ENCODE measurements around the gene MRPS27.
"Not testable (repeated sequence)": the region's sequence is repeated elsewhere in the genome, so short reads cannot be mapped to it uniquely, and the experiment has no call there.

The MRPS27 gene

DNA sequence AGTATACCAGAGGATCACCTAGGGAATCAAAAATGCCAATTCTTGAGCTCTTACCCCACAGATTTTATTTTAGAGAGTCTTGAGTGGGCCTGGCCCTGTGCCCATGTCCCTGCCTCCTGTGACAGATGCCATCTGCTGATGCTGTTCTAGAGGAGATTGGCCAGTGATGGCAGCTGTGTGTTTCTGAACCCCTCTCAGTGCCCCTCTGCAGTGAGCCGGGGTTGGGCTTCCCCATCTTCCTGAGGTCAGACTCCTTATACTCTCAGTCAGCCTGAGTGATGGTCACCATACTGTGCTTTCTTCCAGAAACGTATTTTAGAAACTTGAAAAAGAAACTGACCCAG is 6.2 kb upstream of the MRPS27 start:
- DNase-seq (ENCODE audit: insufficient read length, low spot score) (no peak), FAIRE-seq (no peak)

DNA sequence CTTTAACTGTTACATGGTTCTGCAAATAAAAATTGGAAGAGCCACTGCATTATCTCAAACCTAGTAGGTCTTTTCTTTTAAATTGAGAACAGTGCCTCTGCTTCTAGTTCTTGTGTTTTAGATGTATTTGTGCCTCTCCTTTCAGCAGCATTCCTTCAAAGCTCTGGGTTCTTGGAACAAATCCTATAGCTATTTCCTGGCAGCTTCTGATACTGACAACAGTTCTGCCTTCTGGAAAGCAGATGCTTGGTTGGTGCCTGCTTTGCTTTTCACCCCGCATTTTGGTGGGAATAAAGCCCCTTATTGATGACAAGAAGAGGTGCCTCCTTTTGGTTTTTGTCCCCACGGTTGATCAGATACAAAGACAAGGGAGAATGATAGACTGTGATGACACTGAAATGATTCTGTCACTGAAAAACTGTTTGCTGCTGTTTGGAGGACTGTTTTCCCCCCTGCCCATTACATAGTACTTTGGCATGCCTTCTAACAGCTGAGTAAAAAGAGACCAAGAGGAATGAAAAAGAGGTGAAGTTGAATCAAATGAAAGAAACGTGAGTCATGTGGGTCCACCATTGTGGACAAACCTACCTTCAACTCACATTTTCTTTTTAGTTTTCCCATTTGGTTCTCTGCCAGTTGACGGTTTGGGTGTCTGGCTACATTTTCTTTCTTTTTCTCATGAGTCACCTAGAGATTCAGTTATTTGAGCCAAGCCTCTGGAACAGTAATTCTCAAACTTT is 5.7 kb upstream of the MRPS27 start:
- FAIRE-seq (no peak), DNase-seq (ENCODE audit: insufficient read length, low spot score) (no peak)

DNA sequence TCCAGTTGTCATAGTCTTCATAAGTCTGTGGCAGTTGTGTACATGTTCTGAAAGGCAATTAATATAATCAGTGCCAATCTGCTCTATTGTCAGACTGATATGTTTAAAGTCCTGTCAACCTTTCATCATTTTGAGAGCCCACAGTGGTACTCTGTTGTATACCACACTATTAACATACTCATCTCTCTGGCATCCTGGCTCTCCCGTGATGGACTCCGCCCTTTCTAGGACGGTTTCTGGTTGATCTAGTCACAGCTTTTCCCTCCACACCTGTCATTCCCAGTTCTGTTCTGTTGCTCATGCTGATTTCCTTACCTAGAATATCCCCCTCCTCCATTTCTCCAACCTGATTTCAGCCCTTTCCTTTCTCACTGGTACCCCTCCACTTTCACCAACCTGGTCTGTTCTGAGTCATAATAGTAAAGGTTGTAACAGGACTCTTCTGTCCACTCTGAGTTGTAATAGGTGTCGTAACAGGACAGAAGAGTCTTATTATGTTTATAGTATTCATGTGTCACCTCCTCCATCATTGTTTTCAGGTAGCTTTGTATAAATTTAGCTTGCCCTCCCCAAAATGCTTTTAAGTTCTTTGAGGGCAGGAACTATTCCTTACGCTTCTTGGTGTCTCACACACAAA is 4.3 kb upstream of the MRPS27 start:
- FAIRE-seq, result no peak
- peak; percentile 38 for DNase-seq (ENCODE audit: insufficient read length, low spot score)

DNA sequence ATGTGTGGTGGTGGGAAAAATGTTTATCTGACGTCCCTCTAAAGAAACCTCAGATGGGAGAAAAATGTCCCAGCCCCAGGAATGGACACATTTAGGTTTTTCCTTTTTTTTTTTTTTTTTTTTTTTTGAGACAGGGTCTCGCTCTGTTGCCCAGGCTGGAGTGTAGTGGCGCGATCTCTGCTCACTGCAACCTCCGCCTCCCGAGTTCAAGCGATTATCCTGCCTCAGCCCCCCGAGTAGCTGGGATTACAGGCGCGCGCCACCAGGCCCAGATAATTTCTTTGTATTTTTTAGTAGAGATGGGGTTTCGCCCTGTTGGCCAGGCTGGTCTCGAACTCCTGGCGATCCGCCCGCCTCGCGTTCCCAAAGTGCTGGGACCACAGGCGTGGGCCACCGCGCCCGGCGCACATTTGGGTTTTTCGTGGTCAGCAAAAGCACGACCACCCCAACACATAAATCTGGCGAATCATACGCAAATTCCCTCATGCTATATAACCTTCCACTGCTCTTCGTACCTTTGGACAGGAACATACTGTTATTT is 535 bp downstream of the MRPS27 start:
- DNase-seq (ENCODE audit: insufficient read length, low spot score), result peak; percentile 19
- FAIRE-seq, result not testable (repeated sequence)

DNA sequence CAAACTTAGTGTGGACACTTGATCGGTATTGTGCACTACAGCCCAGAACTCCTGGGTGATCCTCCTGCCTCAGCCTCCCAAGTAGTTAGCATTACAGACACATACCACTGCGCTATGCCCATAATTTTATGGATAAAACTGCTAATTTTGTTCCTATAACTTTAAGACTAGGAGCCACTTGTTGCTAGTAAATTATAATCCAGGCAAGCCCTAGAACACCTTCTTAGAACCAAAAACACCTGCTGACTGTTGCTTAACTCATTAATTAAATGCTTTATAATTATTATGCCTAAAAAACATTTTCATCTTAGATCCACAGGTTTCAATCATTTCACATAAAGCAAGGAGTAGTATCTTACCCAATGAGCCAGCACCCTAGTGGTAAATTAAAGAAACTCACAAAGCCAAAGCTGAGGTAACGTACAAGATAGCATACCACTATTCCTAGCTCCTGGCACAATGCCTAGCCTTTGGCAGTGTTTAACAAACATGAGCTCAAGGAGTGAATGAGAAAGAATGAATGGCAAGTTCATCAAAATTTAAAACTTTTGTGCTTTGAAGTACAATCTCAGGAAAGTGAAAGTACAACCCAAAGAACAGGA is 5.4 kb downstream of the MRPS27 start:
- FAIRE-seq, result no peak

DNA sequence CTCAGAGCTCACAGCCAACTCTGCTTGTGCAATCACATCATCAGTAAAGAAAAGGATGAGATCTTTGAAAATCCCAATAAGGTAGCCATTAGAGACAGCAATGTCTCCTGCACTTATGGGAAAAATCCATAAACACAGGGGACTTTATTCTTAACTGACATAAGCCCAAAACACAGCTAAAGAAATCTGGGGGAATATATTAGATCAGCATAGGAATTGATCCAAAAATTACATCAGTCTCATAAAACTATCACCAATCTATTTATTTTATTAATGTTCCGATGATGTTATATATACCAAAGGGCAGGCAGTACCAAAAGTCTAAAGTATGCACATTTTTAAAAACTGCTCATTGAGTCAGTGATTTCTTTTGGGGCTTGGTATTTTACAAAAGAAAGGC is 6.9 kb downstream of the MRPS27 start:
- FAIRE-seq (no peak), DNase-seq (ENCODE audit: insufficient read length, low spot score) (no peak)

More for the DNA sequence above, 5.4 kb downstream of the MRPS27 start:
- peak; percentile 26 for DNase-seq (ENCODE audit: insufficient read length, low spot score)

DNA sequence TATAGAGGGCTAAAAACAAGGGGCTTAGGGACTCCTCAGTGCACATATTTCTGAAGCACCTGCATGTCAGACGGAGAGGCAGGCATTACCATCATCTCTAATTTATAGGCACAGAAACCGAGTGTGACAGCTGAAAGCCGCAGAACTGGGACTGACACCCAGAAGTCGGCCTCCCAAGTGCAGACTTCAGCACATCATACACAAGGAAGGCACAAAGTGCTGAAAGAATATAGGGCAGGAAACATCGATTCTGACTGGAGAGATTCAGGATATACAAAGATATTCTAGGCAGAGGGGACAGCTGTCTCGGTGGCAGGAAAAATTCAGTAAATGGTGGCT is 11.2 kb downstream of the MRPS27 start:
- DNase-seq (ENCODE audit: insufficient read length, low spot score) (no peak), FAIRE-seq (no peak)

DNA sequence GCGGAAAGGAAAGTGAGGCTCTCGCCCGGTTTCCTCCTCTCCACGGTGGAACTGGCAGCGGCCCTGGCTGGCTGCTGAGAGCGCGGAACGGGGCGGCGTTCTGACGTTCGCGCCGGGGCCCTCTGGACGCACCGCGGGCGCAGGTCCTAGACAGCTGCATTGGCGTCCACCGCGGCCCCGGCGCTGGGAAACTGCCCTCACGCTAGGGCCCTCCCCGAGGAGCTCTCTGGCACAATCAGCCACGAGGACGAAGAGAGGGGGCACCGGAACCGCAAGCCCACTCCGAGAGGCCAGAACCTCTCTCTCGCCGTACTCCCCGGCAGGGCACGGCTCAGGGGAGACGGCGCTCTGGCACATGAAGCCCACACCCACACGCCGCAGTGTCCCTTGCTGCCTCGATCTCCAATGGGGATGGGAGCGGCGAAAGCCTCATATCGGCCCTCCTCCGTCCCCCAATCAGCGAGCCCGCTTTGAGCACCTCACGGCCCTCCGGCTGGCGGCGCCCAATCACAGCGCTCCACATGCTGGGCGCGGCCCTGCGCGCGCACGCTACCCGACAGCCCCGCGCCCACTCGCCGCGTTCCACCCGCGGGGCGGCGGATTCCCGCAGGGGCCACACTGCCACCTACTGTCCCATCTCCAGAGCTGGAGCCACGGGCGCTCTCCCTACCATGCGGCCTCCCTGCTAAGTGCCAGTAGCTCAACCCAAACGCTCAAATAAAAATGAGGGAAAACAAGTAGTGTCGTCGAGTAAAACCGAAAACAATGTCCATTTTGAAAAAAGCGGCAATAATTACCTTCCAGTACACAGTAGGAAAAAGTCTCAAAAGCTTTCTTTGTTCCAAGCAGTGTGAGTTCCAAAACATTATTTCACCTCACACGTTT is 11.8 kb downstream of the MRPS27 start:
- peak; percentile 96 for DNase-seq (ENCODE audit: insufficient read length, low spot score)
- peak; percentile 91 for FAIRE-seq

DNA sequence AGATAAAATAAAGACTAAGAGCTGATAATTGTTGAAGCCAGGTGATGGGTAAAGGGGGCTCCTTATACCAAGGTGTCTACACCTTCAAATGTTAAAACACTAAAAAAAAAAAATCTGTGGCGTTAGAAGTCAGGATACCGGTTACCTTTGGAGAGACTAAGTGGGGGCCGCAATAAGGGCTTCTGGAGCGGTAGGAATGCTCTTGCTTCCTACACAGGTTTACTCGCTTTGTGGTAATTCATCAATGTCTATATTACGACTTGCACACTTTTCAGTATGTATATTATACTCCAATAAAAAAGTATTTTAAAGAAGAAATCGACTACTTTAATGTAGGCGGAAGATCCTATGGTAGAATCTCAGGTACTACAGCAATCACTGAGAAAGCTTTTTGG is 12.5 kb downstream of the MRPS27 start:
- FAIRE-seq (no peak), DNase-seq (ENCODE audit: insufficient read length, low spot score) (no peak)

DNA sequence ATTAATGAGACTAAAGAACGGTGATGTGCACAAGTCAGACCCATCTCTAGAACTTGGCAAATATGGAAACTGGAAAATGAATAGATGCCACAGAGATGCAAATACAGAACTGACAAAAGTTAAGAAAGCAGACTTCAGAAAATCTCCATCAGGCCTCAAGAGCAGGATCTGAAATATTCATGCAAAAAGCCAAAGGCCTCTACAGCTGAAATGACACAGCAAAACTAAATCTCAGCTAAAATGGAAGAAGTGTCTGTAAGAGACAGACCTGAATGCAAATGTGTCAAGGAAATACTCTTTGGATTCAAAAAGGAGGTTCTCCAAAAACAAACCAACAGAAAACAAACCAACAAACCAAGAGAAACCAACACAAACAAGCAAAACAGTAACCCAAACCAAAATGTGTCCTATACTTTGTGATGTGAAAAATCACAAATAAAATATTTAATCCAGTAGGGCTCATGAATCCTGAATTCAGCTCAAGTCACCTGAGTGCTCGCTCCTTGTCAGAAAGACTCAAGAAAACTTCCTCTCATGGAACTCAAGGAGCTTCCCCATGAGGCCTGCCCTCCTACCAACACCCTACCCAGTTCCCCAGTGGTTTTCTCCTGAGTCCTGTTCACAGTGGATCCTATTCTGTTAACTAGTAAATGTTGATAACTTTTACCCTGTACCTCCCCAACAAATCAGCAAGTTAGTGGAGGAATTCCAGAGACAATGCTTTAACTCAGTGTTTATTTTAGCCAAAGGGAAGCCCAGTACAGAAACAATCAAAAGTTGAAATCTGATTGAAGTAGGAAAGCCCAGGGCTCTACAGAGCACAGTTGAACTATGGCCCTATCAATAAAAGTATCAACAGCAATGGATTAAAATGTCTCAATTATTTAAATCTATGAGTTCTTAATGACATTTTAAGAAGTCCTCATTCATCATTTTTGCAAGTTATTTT is 14.6 kb downstream of the MRPS27 start:
- DNase-seq (ENCODE audit: insufficient read length, low spot score), result no peak

DNA sequence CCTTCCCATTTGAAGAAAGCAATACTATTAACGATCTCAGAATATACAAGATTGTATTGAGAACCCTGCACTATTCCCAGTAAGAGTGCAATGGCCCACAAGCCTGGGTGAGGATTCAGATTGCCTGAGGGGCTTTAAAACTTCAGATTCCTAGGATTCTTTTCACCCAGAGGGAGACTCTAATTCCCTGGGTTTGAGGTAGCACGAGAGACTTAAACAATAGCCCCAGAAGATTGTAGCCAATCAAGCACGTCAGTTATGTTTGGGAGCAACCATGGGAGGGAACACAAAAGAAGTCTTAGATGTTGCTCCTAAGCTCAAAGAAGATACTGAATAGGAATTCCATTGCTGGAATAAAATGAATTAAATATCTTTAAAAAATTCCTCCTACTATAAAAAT is 17.9 kb downstream of the MRPS27 start:
- FAIRE-seq (no peak), DNase-seq (ENCODE audit: insufficient read length, low spot score) (peak; percentile 24)

More for the DNA sequence above, 14.6 kb downstream of the MRPS27 start:
- FAIRE-seq, result no peak

DNA sequence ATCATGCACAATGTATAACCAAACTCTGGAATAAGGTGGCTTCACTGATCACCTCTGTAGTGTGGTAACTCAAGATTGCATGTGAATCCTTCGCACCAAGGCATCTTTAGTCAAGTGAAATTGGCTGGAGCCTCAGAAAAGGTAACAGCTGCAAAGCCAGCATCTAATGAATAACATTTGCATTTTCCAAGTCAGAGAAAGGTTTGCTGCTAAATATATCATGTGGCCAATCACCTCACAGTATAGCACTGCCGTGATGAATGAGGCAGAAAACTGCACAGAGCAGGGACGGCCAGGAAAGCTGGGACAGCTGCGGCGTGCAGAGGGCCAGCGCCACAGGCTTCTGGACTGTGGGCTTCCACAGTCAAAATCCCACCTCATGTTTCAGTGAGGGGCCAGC is 18.5 kb downstream of the MRPS27 start:
- FAIRE-seq (no peak), DNase-seq (ENCODE audit: insufficient read length, low spot score) (no peak)

DNA sequence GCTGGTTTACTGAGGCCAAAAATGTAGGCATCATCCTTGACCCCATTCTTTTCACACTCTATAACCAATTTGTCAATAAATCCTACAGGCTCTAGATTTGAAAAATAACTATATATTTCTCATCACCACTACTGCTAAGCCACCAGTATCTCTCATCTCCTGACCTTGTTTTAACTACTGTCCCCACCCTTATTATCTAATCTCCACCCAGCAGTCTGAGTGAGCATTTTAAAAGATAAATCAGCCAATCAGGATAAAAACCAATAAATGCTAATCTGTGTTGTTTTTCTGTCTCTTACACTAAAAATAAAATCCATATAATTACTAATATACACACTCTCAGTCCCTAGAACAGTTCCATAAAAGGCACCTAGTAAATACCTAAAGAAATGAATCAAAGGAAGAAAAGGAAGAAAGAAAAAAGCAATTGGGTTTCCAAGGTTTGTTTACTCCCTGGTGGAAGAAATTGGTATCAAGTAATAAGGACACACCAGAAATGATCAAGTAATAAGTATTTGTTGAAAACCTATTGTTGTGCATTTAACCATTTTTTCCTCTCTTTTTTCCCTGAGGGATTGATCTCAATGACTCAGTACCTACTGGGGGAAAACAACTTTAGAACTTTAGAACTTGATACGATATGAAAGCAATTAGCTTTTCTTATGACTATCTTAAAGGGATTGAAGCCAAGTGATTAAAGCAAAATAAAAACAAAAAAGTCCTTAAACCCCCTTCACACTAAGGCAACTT is 19.3 kb downstream of the MRPS27 start:
- DNase-seq (ENCODE audit: insufficient read length, low spot score), result no peak
- FAIRE-seq, result no peak

DNA sequence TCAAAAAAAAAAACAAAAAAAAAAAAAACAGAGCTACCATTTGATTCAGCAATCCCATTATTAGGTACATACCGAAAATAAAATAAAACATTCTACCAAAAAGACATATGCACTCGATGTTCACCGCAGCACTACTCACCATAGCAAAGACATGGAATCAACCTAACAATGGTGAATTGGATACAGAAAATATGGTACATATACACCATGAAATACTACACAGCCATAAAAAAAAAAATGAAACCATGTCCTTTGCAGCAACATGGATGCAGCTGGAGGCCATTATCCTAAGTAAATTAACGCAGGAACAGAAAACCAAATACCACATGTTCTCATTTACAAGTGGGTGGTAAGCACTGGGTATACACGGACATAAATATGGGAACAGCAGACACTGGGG is 21.3 kb downstream of the MRPS27 start:
- DNase-seq (ENCODE audit: insufficient read length, low spot score), result no peak
- FAIRE-seq, result no peak

DNA sequence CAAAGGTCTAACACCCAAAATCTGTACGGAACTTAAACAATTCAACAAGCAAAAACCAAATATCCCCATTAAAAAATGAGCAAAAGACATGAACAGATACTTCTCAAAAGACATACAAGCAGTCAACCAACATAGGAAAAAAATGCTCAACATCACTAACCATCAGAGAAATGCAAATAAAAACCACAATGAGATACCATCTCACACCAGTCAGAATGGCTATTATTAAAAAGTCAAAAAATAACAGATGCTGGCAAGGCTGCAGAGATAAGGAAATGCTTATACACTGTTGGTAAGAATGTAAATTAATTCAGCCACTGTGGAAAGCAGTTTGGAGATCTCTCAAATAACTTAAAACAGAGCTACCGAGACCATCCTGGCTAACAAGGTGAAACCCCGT is 21.9 kb downstream of the MRPS27 start:
- DNase-seq (ENCODE audit: insufficient read length, low spot score); FAIRE-seq: not testable (repeated sequence)

DNA sequence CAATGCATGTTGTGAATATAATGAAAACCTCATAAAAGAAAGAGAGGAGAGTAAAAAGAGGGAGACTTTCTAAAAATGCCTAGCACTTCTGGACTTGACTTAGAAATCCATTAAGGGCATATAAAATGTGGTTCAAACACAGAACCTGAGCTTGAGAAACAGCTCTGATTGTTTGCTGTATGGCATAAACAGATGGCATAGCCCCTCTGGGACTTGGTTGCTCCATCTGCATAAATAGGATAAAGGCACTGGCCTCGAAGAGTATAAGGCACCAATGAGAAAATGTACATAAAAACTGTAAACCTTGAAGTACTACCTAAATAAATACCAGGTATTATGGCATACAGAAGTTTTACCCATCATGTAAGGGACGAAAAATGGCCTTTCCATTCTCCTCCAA is 23.8 kb downstream of the MRPS27 start:
- DNase-seq (ENCODE audit: insufficient read length, low spot score), result no peak
- FAIRE-seq, result no peak

DNA sequence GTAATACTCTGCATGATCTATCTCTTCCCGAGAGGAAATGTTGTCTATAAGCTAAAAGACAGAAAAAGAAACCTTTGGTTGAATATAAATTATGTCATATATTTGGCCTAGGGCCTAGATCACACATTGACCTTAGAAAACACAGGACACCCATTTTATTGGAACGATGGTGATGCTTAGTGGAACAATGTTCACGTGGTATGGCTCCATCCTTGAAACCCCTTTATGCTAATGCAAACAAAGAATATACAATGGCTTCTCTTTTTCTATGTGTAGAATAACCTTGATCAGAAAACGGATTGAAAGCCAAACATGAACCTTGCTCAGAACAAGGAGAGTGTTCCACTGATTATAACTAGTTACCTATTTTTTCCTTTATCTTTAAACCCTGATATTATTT is 24.5 kb downstream of the MRPS27 start:
- FAIRE-seq (no peak), DNase-seq (ENCODE audit: insufficient read length, low spot score) (no peak)

DNA sequence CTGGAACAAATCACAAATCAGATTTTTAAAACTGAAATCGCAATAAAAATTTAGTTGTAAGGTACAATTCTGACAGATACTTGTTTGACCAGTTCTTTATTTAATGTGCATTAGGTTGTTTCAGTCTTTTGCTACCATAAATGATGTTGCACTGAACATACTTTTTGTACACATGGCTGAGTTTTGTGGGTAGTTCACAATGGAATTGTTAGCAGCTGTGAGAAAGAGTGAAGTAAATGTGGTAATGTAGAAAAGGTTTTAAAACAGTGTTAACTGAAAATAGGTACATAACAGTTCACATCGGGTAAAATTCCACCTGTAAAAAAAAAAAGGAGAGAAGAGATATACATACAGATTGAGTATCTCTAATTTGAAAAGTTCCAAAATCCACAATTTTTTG is 25.6 kb downstream of the MRPS27 start:
- FAIRE-seq, result no peak
- no peak for DNase-seq (ENCODE audit: insufficient read length, low spot score)

DNA sequence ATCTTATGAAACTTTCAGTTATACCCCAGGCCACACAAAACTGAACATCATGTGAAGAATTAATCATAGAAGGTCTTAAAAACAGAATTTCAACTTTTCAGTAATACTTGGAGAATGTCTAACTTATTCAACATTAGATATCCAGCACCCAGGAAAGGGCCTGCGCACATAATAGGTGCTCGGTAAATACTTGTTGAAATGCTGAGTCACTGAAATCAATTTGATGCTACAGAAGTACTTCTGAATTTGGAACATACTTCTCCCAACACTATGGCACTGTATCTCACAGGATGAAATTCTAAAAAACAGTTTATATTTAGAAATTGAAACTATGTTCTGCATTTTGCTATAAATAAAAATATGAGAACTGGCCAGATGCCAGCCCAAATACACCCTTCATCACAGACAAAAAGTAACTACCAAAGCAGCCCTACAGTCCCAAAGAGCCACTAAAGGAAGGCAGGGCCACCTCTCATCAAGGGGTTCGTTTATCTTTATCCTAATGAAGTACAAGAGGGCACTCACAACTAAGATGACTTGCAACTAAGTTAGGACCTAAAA is 26.5 kb downstream of the MRPS27 start:
- DNase-seq (ENCODE audit: insufficient read length, low spot score) (no peak), FAIRE-seq (no peak)

All from HTR-8/SVneo (cell line).